ENCODE results near the gene PLD1. TPM values are rescaled to one million over a fixed set of nuclear protein-coding genes. Genes with fewer than 3 reads are reported as not detected.

The PLD1 gene
- total RNA-seq, 1 donor from 2014 or later = 25.4 TPM

- TF ChIP-seq CTCF (IDR thresholded peaks at IDR 0.05) = no peak
- intact Hi-C loops (cut with DNase I) = loop anchor here (10.0 kb wide), 2 partner anchors 407 to 597 kb away; no protein-coding TSS in a partner anchor
- ATAC-seq = no peak
- Histone ChIP-seq H3K27me3 (no peaks in the 10 kb centered on the region), H3K4me1 (peaks cover 17% of the 10 kb centered on the region), H3K4me3 (no peak overlapping the region), H3K27ac (no peak overlapping the region), H3K36me3 (no peaks in the 10 kb centered on the region), H3K9me3 (no peaks in the 10 kb centered on the region)
- DNase-seq = no peak
Observed at GRCh38 chr3:171561596-171562323, 248.5 kb downstream of the PLD1 start.

- intact Hi-C loops (cut with DNase I) = no loop called here
- TF ChIP-seq CTCF (IDR thresholded peaks at IDR 0.05) = no peak
Observed at GRCh38 chr3:171559586-171559985, 250.7 kb downstream of the PLD1 start.

GRCh38 chr3:171558188-171558696 is 252.0 kb downstream of the PLD1 start:
- Histone ChIP-seq H3K4me3 (no peak overlapping the region), H3K27ac (no peak overlapping the region), H3K36me3 (no peaks in the 10 kb centered on the region), H3K27me3 (no peaks in the 10 kb centered on the region), H3K9me3 (no peaks in the 10 kb centered on the region), H3K4me1 (no peaks in the 10 kb centered on the region)
- DNase-seq = no peak
- intact Hi-C loops (cut with DNase I) = no loop called here
- no peak for ATAC-seq
- TF ChIP-seq CTCF (IDR thresholded peaks at IDR 0.05) = no peak

More at GRCh38 chr3:171559586-171559985, 250.7 kb downstream of the PLD1 start:
- no peaks in the 10 kb centered on the region for H3K27me3 ChIP-seq
- no peaks in the 10 kb centered on the region for H3K9me3 ChIP-seq
- no peak for DNase-seq
- H3K27ac ChIP-seq = no peak overlapping the region
- no peak for ATAC-seq
- no peak overlapping the region for H3K4me3 ChIP-seq
- no peaks in the 10 kb centered on the region for H3K36me3 ChIP-seq
- H3K4me1 ChIP-seq = no peaks in the 10 kb centered on the region

- no peaks in the 10 kb centered on the region for H3K36me3 ChIP-seq
- intact Hi-C loops (cut with DNase I) = no loop called here
- TF ChIP-seq CTCF (IDR thresholded peaks at IDR 0.05) = no peak
- ATAC-seq = no peak
- H3K27ac ChIP-seq = no peak overlapping the region
- H3K4me1 ChIP-seq = no peaks in the 10 kb centered on the region
- H3K9me3 ChIP-seq = no peaks in the 10 kb centered on the region
- DNase-seq = no peak
- H3K27me3 ChIP-seq = no peaks in the 10 kb centered on the region
- no peak overlapping the region for H3K4me3 ChIP-seq
Observed at GRCh38 chr3:171557173-171557572, 253.1 kb downstream of the PLD1 start.

GRCh38 chr3:171556574-171557145 is 253.6 kb downstream of the PLD1 start:
- no peaks in the 10 kb centered on the region for H3K4me1 ChIP-seq
- no peak for ATAC-seq
- no peak overlapping the region for H3K4me3 ChIP-seq
- H3K27me3 ChIP-seq = no peaks in the 10 kb centered on the region
- TF ChIP-seq CTCF (IDR thresholded peaks at IDR 0.05) = no peak
- no peak for DNase-seq
- no peaks in the 10 kb centered on the region for H3K9me3 ChIP-seq
- intact Hi-C loops (cut with DNase I) = no loop called here
- H3K27ac ChIP-seq = no peak overlapping the region
- no peaks in the 10 kb centered on the region for H3K36me3 ChIP-seq

All from upper lobe of right lung (tissue), 1 donor.